Raji (cell line): ENCODE measurements around the gene GPC2.

Experiments used
- POLR2A ChIP-seq: IDR thresholded peaks from 2 replicates; pipeline ENCODE4 v1.6.1; 2011; ENCODE audit warnings: low read depth, low read length, control low read depth; ENCODE audit not compliant: insufficient read depth

Gene GPC2

GRCh38 chr7:100177045-100178001, at the start of gene GPC2, which contains the start of gene STAG3:
Gene GPC2, minus strand, starts transcription at chr7:100177381. Its CDS starts 182 bp downstream, at chr7:100177199.
Gene STAG3, plus strand, starts transcription at chr7:100177918. Its CDS starts 2,639 bp downstream, at chr7:100180557.
- TF ChIP-seq POLR2A, result peak; percentile 65

GRCh38 chr7:100224891-100225290, 47.7 kb upstream of the GPC2 start:
- 0 out of 2 replicates have a peak, but pooled peaks have one; percentile 5 for TF ChIP-seq POLR2A

- TF ChIP-seq POLR2A, result 0 out of 2 replicates have a peak, but pooled peaks have one; percentile 33
These were observed 45.4 kb upstream of the GPC2 start for GRCh38 chr7:100222445-100223132.

- TF ChIP-seq POLR2A, result no peak
These were observed 44.7 kb upstream of the GPC2 start for GRCh38 chr7:100221767-100222444.

GRCh38 chr7:100221231-100221718, 44.1 kb upstream of the GPC2 start:
- TF ChIP-seq POLR2A, result peak; percentile 68

- no peak for TF ChIP-seq POLR2A
These were observed 43.5 kb upstream of the GPC2 start for GRCh38 chr7:100220586-100221230.

GRCh38 chr7:100219801-100220585, 42.8 kb upstream of the GPC2 start, which contains the start of gene PVRIG:
Gene PVRIG, plus strand, starts transcription at chr7:100219949. Its CDS starts 22 bp downstream, at chr7:100219971.
- peak; percentile 51 for TF ChIP-seq POLR2A

GRCh38 chr7:100219271-100219737, 42.1 kb upstream of the GPC2 start:
- TF ChIP-seq POLR2A, result peak; percentile 16; the same call in 1 of the 2 replicates

- peak; percentile 9; the same call in 1 of the 2 replicates for TF ChIP-seq POLR2A
These were observed 40.8 kb upstream of the GPC2 start for GRCh38 chr7:100217934-100218333.

GRCh38 chr7:100215895-100216294, 38.7 kb upstream of the GPC2 start:
- TF ChIP-seq POLR2A, result no peak

GRCh38 chr7:100213672-100214071, 36.5 kb upstream of the GPC2 start:
- no peak for TF ChIP-seq POLR2A

- no peak for TF ChIP-seq POLR2A
These were observed 35.6 kb upstream of the GPC2 start for GRCh38 chr7:100212631-100213286.

- no peak for TF ChIP-seq POLR2A
These were observed 34.2 kb upstream of the GPC2 start for GRCh38 chr7:100211342-100211780.

GRCh38 chr7:100210805-100211204, 33.6 kb upstream of the GPC2 start:
- TF ChIP-seq POLR2A, result no peak
